Mesendoderm (in vitro differentiated cells): ENCODE results near the gene ERI2.
"Not testable (repeated sequence)": the region's sequence is repeated elsewhere in the genome, so short reads cannot be mapped to it uniquely, and the experiment has no call there.

ENCODE experiments used
- DNase-seq: peaks from one replicate; pipeline ENCODE4 v3.0.0; 2013
- H2AK5ac ChIP-seq: 2 replicates; pipeline ENCODE4 v1.6.1; 2013; ENCODE audit warnings: low read length, inconsistent platforms
- H2BK120ac ChIP-seq: 2 replicates; pipeline ENCODE4 v1.6.1; 2013; ENCODE audit warnings: low read depth, mild to moderate bottlenecking, low read length, moderate library complexity, mixed read lengths
- H2BK15ac ChIP-seq: replicated peaks from 2 replicates; pipeline ENCODE4 v1.6.1; 2013; ENCODE audit warnings: low read depth, mild to moderate bottlenecking, moderate library complexity
- H2BK5ac ChIP-seq: 2 replicates; pipeline ENCODE4 v1.6.1; 2013; ENCODE audit warnings: low read length, inconsistent platforms
- H3K18ac ChIP-seq: 2 replicates; pipeline ENCODE4 v1.6.1; 2013; ENCODE audit warnings: mild to moderate bottlenecking, low read length, mixed read lengths
- H3K23ac ChIP-seq: one replicate; pipeline ENCODE4 v1.6.1; 2013; ENCODE audit warnings: low read length
- H3K27ac ChIP-seq: 2 replicates; pipeline ENCODE4 v1.5.1; 2013; ENCODE audit warnings: low read depth, mild to moderate bottlenecking, inconsistent platforms, low read length, moderate library complexity
- H3K27me3 ChIP-seq: 2 replicates; pipeline ENCODE4 v1.6.1; 2013; ENCODE audit warnings: low read length, control low read depth, mild to moderate bottlenecking, inconsistent platforms; ENCODE audit not compliant: insufficient read depth, poor library complexity
- H3K36me3 ChIP-seq: 2 replicates; pipeline ENCODE4 v1.6.1; 2013; ENCODE audit warnings: low read length, inconsistent platforms; ENCODE audit not compliant: control insufficient read depth, insufficient read depth
- H3K4ac ChIP-seq: one replicate; pipeline ENCODE4 v1.6.1; 2013; ENCODE audit warnings: low read depth, mild to moderate bottlenecking, low read length, moderate library complexity
- H3K4me1 ChIP-seq: 2 replicates; pipeline ENCODE4 v1.6.1; 2013; ENCODE audit warnings: low read depth, low read length, inconsistent platforms; ENCODE audit not compliant: control insufficient read depth
- H3K4me2 ChIP-seq: 2 replicates; pipeline ENCODE4 v1.6.1; 2013; ENCODE audit warnings: low read length
- H3K4me3 ChIP-seq: 2 replicates; pipeline ENCODE4 v1.5.1; 2013; ENCODE audit warnings: mild to moderate bottlenecking, low read length
- H3K56ac ChIP-seq: one replicate; pipeline ENCODE4 v1.6.1; 2013; ENCODE audit warnings: low read length
- H3K79me1 ChIP-seq: 2 replicates; pipeline ENCODE4 v1.6.1; 2013; ENCODE audit warnings: low read length, inconsistent platforms
- H3K79me2 ChIP-seq: 2 replicates; pipeline ENCODE4 v1.6.1; 2013; ENCODE audit warnings: mild to moderate bottlenecking, low read length; ENCODE audit not compliant: control insufficient read depth, insufficient read depth
- H3K9ac ChIP-seq: 2 replicates; pipeline ENCODE4 v1.6.1; 2013; ENCODE audit warnings: low read length, inconsistent platforms
- H4K5ac ChIP-seq: one replicate; pipeline ENCODE4 v1.6.1; 2013; ENCODE audit warnings: low read length
- H4K8ac ChIP-seq: one replicate; pipeline ENCODE4 v1.6.1; 2013; ENCODE audit warnings: low read depth, mild to moderate bottlenecking, control low read depth, low read length, moderate library complexity
- WGBS: extraction: QIAGEN DNeasy Blood & Tissue Kit; methylation state at CpG from one replicate; pipeline ENCODE4 v1.1.7; 2013; ENCODE audit warnings: low lambda C conversion rate, missing lambda C conversion rate; ENCODE audit not compliant: insufficient coverage; ENCODE audit errors: extremely low coverage; 5-methylcytosine and 5-hydroxymethylcytosine counted together

ERI2 gene

GRCh38 chr16:20812510-20812909 is 6.2 kb upstream of the ERI2 start:
- Histone ChIP-seq H3K27ac (no peak overlapping the region), H3K4me2 (no peak overlapping the region), H3K4me1 (no peaks in the 10 kb centered on the region), H4K5ac (no peak overlapping the region), H4K8ac (no peak overlapping the region), H3K23ac (no peak overlapping the region), H2BK15ac (no peak overlapping the region), H3K79me2 (no peaks in the 10 kb centered on the region), H2BK5ac (no peak overlapping the region), H3K4ac (no peak overlapping the region), H2BK120ac (no peak overlapping the region), H3K18ac (no peak overlapping the region), H3K79me1 (no peaks in the 10 kb centered on the region), H3K56ac (no peak overlapping the region), H3K36me3 (no peaks in the 10 kb centered on the region), H3K4me3 (no peak overlapping the region), H3K27me3 (no peaks in the 10 kb centered on the region), H2AK5ac (no peak overlapping the region), H3K9ac (no peak overlapping the region)
- WGBS: no CpG with 5 or more reads among the region's 2 CpGs
- no peak for DNase-seq

- H2BK15ac ChIP-seq: no peak overlapping the region
- DNase-seq: no peak
- H3K56ac ChIP-seq: no peak overlapping the region
- no peak overlapping the region for H4K8ac ChIP-seq
- H3K79me1 ChIP-seq: no peaks in the 10 kb centered on the region
- H3K36me3 ChIP-seq: no peaks in the 10 kb centered on the region
- no peak overlapping the region for H3K27ac ChIP-seq
- no peaks in the 10 kb centered on the region for H3K27me3 ChIP-seq
- H3K18ac ChIP-seq: no peak overlapping the region
- no peak overlapping the region for H2AK5ac ChIP-seq
- H3K23ac ChIP-seq: no peak overlapping the region
- no peaks in the 10 kb centered on the region for H3K79me2 ChIP-seq
- no peak overlapping the region for H2BK120ac ChIP-seq
- H3K4ac ChIP-seq: no peak overlapping the region
- no peak overlapping the region for H3K9ac ChIP-seq
- no peak overlapping the region for H3K4me3 ChIP-seq
- no peak overlapping the region for H2BK5ac ChIP-seq
- H4K5ac ChIP-seq: no peak overlapping the region
- WGBS: no CpG with 5 or more reads among the region's 10 CpGs
- H3K4me1 ChIP-seq: no peaks in the 10 kb centered on the region
- no peak overlapping the region for H3K4me2 ChIP-seq
Observed at GRCh38 chr16:20811889-20812439, 5.7 kb upstream of the ERI2 start.

- Histone ChIP-seq H3K4me3 (no peak overlapping the region), H3K79me1 (no peaks in the 10 kb centered on the region), H3K4me2 (no peak overlapping the region), H3K36me3 (no peaks in the 10 kb centered on the region), H3K79me2 (no peaks in the 10 kb centered on the region), H2BK120ac (no peak overlapping the region), H2BK15ac (no peak overlapping the region), H3K27ac (no peak overlapping the region), H3K4ac (no peak overlapping the region), H2AK5ac (no peak overlapping the region), H3K18ac (no peak overlapping the region), H3K4me1 (no peaks in the 10 kb centered on the region), H3K9ac (no peak overlapping the region), H3K56ac (no peak overlapping the region), H4K5ac (no peak overlapping the region), H3K27me3 (no peaks in the 10 kb centered on the region), H4K8ac (no peak overlapping the region), H2BK5ac (no peak overlapping the region), H3K23ac (no peak overlapping the region)
- no CpG with 5 or more reads among the region's 11 CpGs for WGBS
- DNase-seq: no peak
Observed at GRCh38 chr16:20807862-20808261, 1.6 kb upstream of the ERI2 start.

- WGBS: no CpG with 5 or more reads among the region's 12 CpGs
Observed at GRCh38 chr16:20805684-20806167, 546 bp downstream of the ERI2 start.

GRCh38 chr16:20803561-20804214 is 2.6 kb downstream of the ERI2 start:
- H3K56ac ChIP-seq: no peak overlapping the region
- H2BK120ac ChIP-seq: no peak overlapping the region
- H3K9ac ChIP-seq: no peak overlapping the region
- H4K5ac ChIP-seq: no peak overlapping the region
- H3K23ac ChIP-seq: no peak overlapping the region
- no peak overlapping the region for H3K4me2 ChIP-seq
- no peaks in the 10 kb centered on the region for H3K4me1 ChIP-seq
- no peak overlapping the region for H4K8ac ChIP-seq
- no peak overlapping the region for H3K4ac ChIP-seq
- no peak overlapping the region for H3K4me3 ChIP-seq
- H2BK5ac ChIP-seq: no peak overlapping the region
- no peaks in the 10 kb centered on the region for H3K79me2 ChIP-seq
- no peak overlapping the region for H3K18ac ChIP-seq
- no peaks in the 10 kb centered on the region for H3K27me3 ChIP-seq
- H2BK15ac ChIP-seq: no peak overlapping the region
- no peak overlapping the region for H2AK5ac ChIP-seq
- no peak overlapping the region for H3K27ac ChIP-seq
- H3K79me1 ChIP-seq: no peaks in the 10 kb centered on the region
- WGBS: no CpG with 5 or more reads among the region's 7 CpGs
- DNase-seq: no peak
- no peaks in the 10 kb centered on the region for H3K36me3 ChIP-seq

More at GRCh38 chr16:20805684-20806167, 546 bp downstream of the ERI2 start:
- H3K79me1 ChIP-seq, H3K36me3 ChIP-seq, H3K79me2 ChIP-seq, H2BK120ac ChIP-seq, H3K4me1 ChIP-seq, DNase-seq, H2AK5ac ChIP-seq, H3K27me3 ChIP-seq, H2BK15ac ChIP-seq, H2BK5ac ChIP-seq: not testable (repeated sequence)
- Histone ChIP-seq H3K18ac (peak overlapping the region; percentile 70), H3K4me2 (peak overlapping the region; percentile 82), H3K23ac (peak overlapping the region; percentile 15), H3K9ac (peak overlapping the region; percentile 95), H4K8ac (peak overlapping the region; percentile 87), H3K56ac (peak overlapping the region; percentile 95), H4K5ac (peak overlapping the region; percentile 33), H3K4me3 (peak overlapping the region; percentile 96), H3K27ac (peak overlapping the region; percentile 55), H3K4ac (peak overlapping the region; percentile 77)

- Histone ChIP-seq H3K36me3 (no peaks in the 10 kb centered on the region), H2BK120ac (no peak overlapping the region), H3K9ac (no peak overlapping the region), H3K56ac (no peak overlapping the region), H3K4me3 (no peak overlapping the region), H3K79me2 (no peaks in the 10 kb centered on the region), H3K27ac (no peak overlapping the region), H3K18ac (no peak overlapping the region), H4K8ac (no peak overlapping the region), H3K23ac (no peak overlapping the region), H2BK15ac (no peak overlapping the region), H2AK5ac (no peak overlapping the region), H3K79me1 (no peaks in the 10 kb centered on the region), H3K4me2 (no peak overlapping the region), H2BK5ac (no peak overlapping the region), H3K27me3 (no peaks in the 10 kb centered on the region), H3K4ac (no peak overlapping the region), H3K4me1 (no peaks in the 10 kb centered on the region), H4K5ac (no peak overlapping the region)
- WGBS: no CpG with 5 or more reads among the region's 2 CpGs
- no peak for DNase-seq
Observed at GRCh38 chr16:20803192-20803560, 3.1 kb downstream of the ERI2 start.
